BE2C (cell line): ENCODE results near the gene TUBB2B.

Source experiments
- DNase-seq: peaks from one replicate; pipeline ENCODE4 v3.0.0-alpha.2; 2020
- H3K27me3 ChIP-seq: fragments of 250-450 bp; sonication (Bioruptor Pico); 2 replicates; pipeline ENCODE4 v1.5.1; 2020; ENCODE audit warnings: mild to moderate bottlenecking
- H3K36me3 ChIP-seq: fragments of 250-450 bp; sonication (Bioruptor Pico); 2 replicates; pipeline ENCODE4 v1.5.1; 2020; ENCODE audit warnings: mild to moderate bottlenecking
- H3K4me1 ChIP-seq: fragments of 250-450 bp; sonication (Bioruptor Pico); 2 replicates; pipeline ENCODE4 v1.5.1; 2020
- H3K4me3 ChIP-seq: 2 replicates; pipeline ENCODE4 v1.5.1; 2011; ENCODE audit warnings: low read depth, low read length
- H3K9me3 ChIP-seq: fragments of 250-450 bp; sonication (Bioruptor Pico); 2 replicates; pipeline ENCODE4 v1.5.1; 2020
- CTCF ChIP-seq: IDR thresholded peaks from 2 replicates; pipeline ENCODE4 v1.5.1; 2012; ENCODE audit warnings: mild to moderate bottlenecking, low read depth, low read length

Gene TUBB2B

GRCh38 chr6:3232017-3232945, 4.8 kb upstream of the TUBB2B start:
- peak overlapping the region; percentile 94 for H3K4me3 ChIP-seq
- no peak for TF ChIP-seq CTCF

GRCh38 chr6:3231247-3232016, 4.0 kb upstream of the TUBB2B start:
- Histone ChIP-seq H3K36me3 (no peaks in the 10 kb centered on the region), H3K27me3 (peaks cover 17% of the 10 kb centered on the region), H3K4me1 (peaks cover 12% of the 10 kb centered on the region), H3K9me3 (no peaks in the 10 kb centered on the region), H3K4me3 (peak overlapping the region; percentile 94)
- peak; percentile 91 for DNase-seq
- no peak for TF ChIP-seq CTCF

More at GRCh38 chr6:3232017-3232945, 4.8 kb upstream of the TUBB2B start:
- H3K4me1 ChIP-seq: peaks cover 12% of the 10 kb centered on the region
- no peaks in the 10 kb centered on the region for H3K9me3 ChIP-seq
- peaks cover 17% of the 10 kb centered on the region for H3K27me3 ChIP-seq
- H3K36me3 ChIP-seq: no peaks in the 10 kb centered on the region
- peak; percentile 49 for DNase-seq

- Histone ChIP-seq H3K9me3 (no peaks in the 10 kb centered on the region), H3K4me1 (peaks cover 12% of the 10 kb centered on the region), H3K27me3 (peaks cover 17% of the 10 kb centered on the region), H3K4me3 (peak overlapping the region; percentile 94), H3K36me3 (peaks cover 4% of the 10 kb centered on the region)
- DNase-seq: peak; percentile 72
- TF ChIP-seq CTCF: no peak
Observed at GRCh38 chr6:3230900-3231246, 3.4 kb upstream of the TUBB2B start.

GRCh38 chr6:3230256-3230882, 2.9 kb upstream of the TUBB2B start:
- Histone ChIP-seq H3K4me3 (peak overlapping the region; percentile 94), H3K36me3 (peaks cover 7% of the 10 kb centered on the region), H3K27me3 (peaks cover 17% of the 10 kb centered on the region), H3K4me1 (peaks cover 12% of the 10 kb centered on the region), H3K9me3 (no peaks in the 10 kb centered on the region)
- DNase-seq: no peak
- TF ChIP-seq CTCF: no peak

- H3K9me3 ChIP-seq: no peaks in the 10 kb centered on the region
- TF ChIP-seq CTCF: no peak
- peak overlapping the region; percentile 94 for H3K4me3 ChIP-seq
- peak; percentile 54 for DNase-seq
- peaks cover 17% of the 10 kb centered on the region for H3K27me3 ChIP-seq
- peaks cover 7% of the 10 kb centered on the region for H3K36me3 ChIP-seq
- H3K4me1 ChIP-seq: peaks cover 12% of the 10 kb centered on the region
Observed at GRCh38 chr6:3229566-3230178, 2.2 kb upstream of the TUBB2B start.
